Adrenal gland (tissue), 5 donors: ENCODE measurements around the gene SLC8B1.
A peak's percentile ranks its signal among the peaks of the same experiment; 100 is the strongest.

Source experiments
- POLR2A ChIP-seq, 2 donors: fragments of 450-650 bp; IDR thresholded peaks; one replicate each; pipeline ENCODE4 v1.6.1; 2017; ENCODE audit warnings: antibody characterized with exemption in 2 of 2, mild to moderate bottlenecking in 2 of 2, moderate library complexity in 1 of 2
- TF ChIP-seq, protein P1 (sequence below), 6 experiments: fragments of 450-650 bp in 4 of 6; fragments of 200-600 bp in 2 of 6; sonication (generic) in 1 of 6; IDR thresholded peaks; 1 replicate in 5 of 6; 2 replicates in 1 of 6; pipeline versions ENCODE4 v1.5.1 to v1.8.0; 2016 to 2021; ENCODE audit warnings: antibody characterized with exemption in 6 of 6, mild to moderate bottlenecking in 2 of 6, moderate library complexity in 1 of 6
- donor health status: DM: no; HTN: no; CAD: no.

DNA sequence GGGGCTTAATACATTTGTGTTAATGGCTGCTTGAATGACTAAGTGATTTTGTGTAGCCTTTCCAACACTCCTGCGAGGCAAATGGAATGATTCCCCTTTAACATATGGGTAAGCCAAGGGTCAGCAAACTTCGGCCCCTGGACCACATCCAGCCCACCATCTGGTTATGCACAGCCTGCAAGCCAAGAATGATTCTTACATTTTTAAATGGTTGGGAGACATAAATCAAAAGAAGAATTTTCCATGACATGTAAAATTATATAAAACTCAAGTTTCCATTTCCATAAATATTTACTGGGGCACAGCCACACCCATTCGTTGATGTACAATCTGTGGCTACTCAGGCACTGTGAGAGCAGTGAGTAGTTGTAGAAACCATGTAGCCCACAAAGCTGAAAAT, 9.0 kb downstream of the SLC8B1 start:
- TF ChIP-seq, protein P1, sequence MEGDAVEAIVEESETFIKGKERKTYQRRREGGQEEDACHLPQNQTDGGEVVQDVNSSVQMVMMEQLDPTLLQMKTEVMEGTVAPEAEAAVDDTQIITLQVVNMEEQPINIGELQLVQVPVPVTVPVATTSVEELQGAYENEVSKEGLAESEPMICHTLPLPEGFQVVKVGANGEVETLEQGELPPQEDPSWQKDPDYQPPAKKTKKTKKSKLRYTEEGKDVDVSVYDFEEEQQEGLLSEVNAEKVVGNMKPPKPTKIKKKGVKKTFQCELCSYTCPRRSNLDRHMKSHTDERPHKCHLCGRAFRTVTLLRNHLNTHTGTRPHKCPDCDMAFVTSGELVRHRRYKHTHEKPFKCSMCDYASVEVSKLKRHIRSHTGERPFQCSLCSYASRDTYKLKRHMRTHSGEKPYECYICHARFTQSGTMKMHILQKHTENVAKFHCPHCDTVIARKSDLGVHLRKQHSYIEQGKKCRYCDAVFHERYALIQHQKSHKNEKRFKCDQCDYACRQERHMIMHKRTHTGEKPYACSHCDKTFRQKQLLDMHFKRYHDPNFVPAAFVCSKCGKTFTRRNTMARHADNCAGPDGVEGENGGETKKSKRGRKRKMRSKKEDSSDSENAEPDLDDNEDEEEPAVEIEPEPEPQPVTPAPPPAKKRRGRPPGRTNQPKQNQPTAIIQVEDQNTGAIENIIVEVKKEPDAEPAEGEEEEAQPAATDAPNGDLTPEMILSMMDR (IDR thresholded peaks at IDR 0.05), result peak in 1 of 6 experiments; percentile 6
- peak in 1 of 2 donors; percentile 20 for TF ChIP-seq POLR2A (IDR thresholded peaks at IDR 0.05)
